GM18861 (cell line): Measurements from ENCODE around the gene IMPDH2.

Experiments
- ATAC-seq: cut with Tn5 transposase; IDR thresholded peaks from one replicate; pipeline ENCODE4 v1.9.1; 2021; ENCODE audit not compliant: unreplicated experiment

IMPDH2 gene

GRCh38 chr3:48984663-48985062 lies 44.5 kb downstream of the IMPDH2 start:
- no peak for ATAC-seq

DNA sequence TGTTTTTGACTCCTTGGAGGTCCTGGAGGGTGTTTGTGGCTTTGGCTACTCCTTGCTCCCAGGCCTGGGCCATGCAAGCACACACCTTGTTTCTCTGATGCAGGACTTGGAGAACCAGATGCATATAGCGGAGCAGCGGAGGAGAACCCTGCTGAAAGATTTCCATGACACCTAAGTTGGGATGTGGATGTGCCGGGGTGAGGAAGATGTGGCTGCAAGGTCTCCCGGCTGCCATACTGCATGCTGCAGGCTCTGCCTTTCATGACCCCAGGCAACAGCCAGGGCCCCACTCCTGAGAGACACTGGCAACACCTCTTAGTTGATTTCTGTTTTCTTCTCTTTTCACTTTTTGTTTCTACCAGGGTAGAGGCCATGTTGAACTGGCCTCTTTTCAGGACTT lies 46.1 kb downstream of the IMPDH2 start:
- ATAC-seq, result no peak

DNA sequence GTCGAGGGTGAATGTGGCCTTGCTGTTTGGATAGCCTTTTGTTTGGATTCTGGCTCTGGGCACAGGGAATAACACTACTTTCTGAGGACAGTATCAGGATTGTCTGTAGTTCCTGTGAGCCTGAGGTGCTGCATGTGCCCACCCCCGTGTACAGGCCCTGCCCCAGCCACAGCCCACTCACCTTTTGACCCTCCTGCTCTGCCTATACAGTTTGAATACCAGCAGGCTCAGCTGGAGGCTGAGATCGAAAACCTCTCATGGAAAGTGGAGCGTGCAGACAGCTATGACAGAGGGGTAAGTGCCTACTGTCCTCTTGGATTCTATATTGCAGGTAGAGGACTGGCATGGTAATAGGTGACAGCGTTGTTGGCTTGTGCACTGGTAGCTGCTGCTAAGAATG lies 46.5 kb downstream of the IMPDH2 start:
- no peak for ATAC-seq

DNA sequence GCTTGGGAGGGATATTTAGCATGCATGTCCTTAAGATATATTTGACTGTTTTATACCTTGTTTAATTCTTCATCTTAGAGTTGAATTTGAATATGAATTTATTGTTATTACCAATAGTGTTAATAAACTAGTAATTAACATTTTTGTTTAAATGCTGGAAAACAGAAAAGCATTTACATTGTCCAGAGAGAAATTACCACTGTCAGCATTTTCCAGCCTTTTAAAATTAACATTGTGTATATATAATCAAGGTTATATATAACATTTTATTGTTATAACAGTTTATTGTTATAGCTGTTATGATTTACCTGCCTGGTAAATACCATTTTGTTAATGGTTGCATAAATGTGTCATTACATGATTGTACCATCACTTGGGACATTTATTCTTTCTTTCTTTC lies 47.2 kb downstream of the IMPDH2 start:
- no peak for ATAC-seq

- no peak for ATAC-seq
These were observed 48.9 kb downstream of the IMPDH2 start for GRCh38 chr3:48980295-48980694.

GRCh38 chr3:48979451-48979850 lies 49.7 kb downstream of the IMPDH2 start:
- ATAC-seq, result no peak
